GM18858 (cell line): ENCODE measurements around the gene RAD54L2.
"Not testable (repeated sequence)": the region's sequence is repeated elsewhere in the genome, so short reads cannot be mapped to it uniquely, and the experiment has no call there.

ENCODE experiments used
- ATAC-seq: cut with Tn5 transposase; IDR thresholded peaks from one replicate; pipeline ENCODE4 v1.9.1; 2021; ENCODE audit not compliant: unreplicated experiment

Gene RAD54L2

GRCh38 chr3:51542596-51542995 is 4.1 kb downstream of the RAD54L2 start:
- ATAC-seq, result not testable (repeated sequence)

- no peak for ATAC-seq
Observed at GRCh38 chr3:51544011-51544775, 5.7 kb downstream of the RAD54L2 start.

- ATAC-seq, result no peak
Observed at GRCh38 chr3:51547274-51547673, 8.8 kb downstream of the RAD54L2 start.

GRCh38 chr3:51549311-51549710 is 10.8 kb downstream of the RAD54L2 start:
- no peak for ATAC-seq

- no peak for ATAC-seq
Observed at GRCh38 chr3:51550080-51550819, 11.7 kb downstream of the RAD54L2 start.

- ATAC-seq, result no peak
Observed at GRCh38 chr3:51557993-51558392, 19.5 kb downstream of the RAD54L2 start.

GRCh38 chr3:51559411-51559888 is 20.9 kb downstream of the RAD54L2 start:
- ATAC-seq, result no peak

- ATAC-seq, result no peak
Observed at GRCh38 chr3:51559961-51560360, 21.4 kb downstream of the RAD54L2 start.

- ATAC-seq, result not testable (repeated sequence)
Observed at GRCh38 chr3:51562403-51562802, 23.9 kb downstream of the RAD54L2 start.

GRCh38 chr3:51568036-51568435 is 29.5 kb downstream of the RAD54L2 start:
- no peak for ATAC-seq

- ATAC-seq, result no peak
Observed at GRCh38 chr3:51568996-51569395, 30.5 kb downstream of the RAD54L2 start.

GRCh38 chr3:51578238-51578637 is 39.7 kb downstream of the RAD54L2 start:
- no peak for ATAC-seq

- ATAC-seq, result no peak
Observed at GRCh38 chr3:51580418-51580817, 41.9 kb downstream of the RAD54L2 start.

- ATAC-seq, result no peak
Observed at GRCh38 chr3:51581524-51581923, 43.0 kb downstream of the RAD54L2 start.

GRCh38 chr3:51585197-51585596 is 46.7 kb downstream of the RAD54L2 start:
- ATAC-seq, result no peak

GRCh38 chr3:51585871-51586270 is 47.4 kb downstream of the RAD54L2 start:
- ATAC-seq, result no peak
